ENCODE data around the gene SLC2A6. TPM values are rescaled to one million over a fixed set of nuclear protein-coding genes. Genes with fewer than 3 reads are reported as not detected.
A peak's percentile ranks its signal among the peaks of the same experiment; 100 is the strongest.

Gene SLC2A6
- polyA plus RNA-seq, 1 of the 3 experiments (the other 2 are of a cell fraction), result 5.2 TPM

DNA sequence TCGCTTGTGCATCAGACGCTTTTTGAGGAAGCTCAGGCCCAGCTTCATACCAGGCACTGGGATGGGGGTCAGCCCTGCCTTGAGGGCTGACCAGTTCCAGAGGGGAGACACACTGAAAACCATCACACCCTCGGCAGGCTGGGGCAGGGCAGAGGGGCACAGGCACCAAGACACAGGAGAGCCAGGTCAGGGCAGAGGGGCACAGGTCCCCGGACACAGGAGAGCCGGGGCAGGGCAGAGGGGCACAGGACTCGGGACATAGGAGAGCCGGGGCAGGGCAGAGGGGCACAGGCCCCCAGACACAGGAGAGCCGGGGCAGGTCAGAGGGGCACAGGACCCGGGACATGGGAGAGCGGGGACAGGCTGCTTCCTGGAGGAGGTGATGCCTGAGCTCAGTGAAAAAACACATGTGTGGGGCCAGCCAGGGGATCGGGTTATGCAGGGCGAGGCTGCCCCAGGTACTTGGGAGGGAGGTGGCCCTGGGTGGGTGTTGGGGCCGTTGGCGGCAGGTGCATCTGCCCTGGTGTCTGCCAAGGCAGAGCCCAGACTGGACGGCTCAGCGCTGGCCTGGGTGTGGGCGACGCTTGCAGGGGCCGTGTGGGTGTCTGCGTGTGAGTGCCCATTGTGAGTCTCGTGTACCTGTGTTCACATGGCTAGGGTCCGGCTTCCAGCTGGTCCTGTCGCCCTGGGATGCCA lies 15.1 kb upstream of the SLC2A6 start (continued):
- TF ChIP-seq, protein P1, sequence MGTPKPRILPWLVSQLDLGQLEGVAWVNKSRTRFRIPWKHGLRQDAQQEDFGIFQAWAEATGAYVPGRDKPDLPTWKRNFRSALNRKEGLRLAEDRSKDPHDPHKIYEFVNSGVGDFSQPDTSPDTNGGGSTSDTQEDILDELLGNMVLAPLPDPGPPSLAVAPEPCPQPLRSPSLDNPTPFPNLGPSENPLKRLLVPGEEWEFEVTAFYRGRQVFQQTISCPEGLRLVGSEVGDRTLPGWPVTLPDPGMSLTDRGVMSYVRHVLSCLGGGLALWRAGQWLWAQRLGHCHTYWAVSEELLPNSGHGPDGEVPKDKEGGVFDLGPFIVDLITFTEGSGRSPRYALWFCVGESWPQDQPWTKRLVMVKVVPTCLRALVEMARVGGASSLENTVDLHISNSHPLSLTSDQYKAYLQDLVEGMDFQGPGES (IDR thresholded peaks at IDR 0.05; ENCODE audit: low read depth, low read length), result no peak
- TF ChIP-seq POLR2AphosphoS5 (IDR thresholded peaks at IDR 0.05; ENCODE audit: low read depth, low read length), result no peak
- TF ChIP-seq, protein P2, sequence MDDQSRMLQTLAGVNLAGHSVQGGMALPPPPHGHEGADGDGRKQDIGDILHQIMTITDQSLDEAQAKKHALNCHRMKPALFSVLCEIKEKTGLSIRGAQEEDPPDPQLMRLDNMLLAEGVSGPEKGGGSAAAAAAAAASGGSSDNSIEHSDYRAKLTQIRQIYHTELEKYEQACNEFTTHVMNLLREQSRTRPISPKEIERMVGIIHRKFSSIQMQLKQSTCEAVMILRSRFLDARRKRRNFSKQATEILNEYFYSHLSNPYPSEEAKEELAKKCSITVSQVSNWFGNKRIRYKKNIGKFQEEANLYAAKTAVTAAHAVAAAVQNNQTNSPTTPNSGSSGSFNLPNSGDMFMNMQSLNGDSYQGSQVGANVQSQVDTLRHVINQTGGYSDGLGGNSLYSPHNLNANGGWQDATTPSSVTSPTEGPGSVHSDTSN (IDR thresholded peaks at IDR 0.05), result no peak
- TF ChIP-seq, protein P3, sequence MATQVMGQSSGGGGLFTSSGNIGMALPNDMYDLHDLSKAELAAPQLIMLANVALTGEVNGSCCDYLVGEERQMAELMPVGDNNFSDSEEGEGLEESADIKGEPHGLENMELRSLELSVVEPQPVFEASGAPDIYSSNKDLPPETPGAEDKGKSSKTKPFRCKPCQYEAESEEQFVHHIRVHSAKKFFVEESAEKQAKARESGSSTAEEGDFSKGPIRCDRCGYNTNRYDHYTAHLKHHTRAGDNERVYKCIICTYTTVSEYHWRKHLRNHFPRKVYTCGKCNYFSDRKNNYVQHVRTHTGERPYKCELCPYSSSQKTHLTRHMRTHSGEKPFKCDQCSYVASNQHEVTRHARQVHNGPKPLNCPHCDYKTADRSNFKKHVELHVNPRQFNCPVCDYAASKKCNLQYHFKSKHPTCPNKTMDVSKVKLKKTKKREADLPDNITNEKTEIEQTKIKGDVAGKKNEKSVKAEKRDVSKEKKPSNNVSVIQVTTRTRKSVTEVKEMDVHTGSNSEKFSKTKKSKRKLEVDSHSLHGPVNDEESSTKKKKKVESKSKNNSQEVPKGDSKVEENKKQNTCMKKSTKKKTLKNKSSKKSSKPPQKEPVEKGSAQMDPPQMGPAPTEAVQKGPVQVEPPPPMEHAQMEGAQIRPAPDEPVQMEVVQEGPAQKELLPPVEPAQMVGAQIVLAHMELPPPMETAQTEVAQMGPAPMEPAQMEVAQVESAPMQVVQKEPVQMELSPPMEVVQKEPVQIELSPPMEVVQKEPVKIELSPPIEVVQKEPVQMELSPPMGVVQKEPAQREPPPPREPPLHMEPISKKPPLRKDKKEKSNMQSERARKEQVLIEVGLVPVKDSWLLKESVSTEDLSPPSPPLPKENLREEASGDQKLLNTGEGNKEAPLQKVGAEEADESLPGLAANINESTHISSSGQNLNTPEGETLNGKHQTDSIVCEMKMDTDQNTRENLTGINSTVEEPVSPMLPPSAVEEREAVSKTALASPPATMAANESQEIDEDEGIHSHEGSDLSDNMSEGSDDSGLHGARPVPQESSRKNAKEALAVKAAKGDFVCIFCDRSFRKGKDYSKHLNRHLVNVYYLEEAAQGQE (IDR thresholded peaks at IDR 0.05; ENCODE audit: low read depth, low read length), result no peak

DNA sequence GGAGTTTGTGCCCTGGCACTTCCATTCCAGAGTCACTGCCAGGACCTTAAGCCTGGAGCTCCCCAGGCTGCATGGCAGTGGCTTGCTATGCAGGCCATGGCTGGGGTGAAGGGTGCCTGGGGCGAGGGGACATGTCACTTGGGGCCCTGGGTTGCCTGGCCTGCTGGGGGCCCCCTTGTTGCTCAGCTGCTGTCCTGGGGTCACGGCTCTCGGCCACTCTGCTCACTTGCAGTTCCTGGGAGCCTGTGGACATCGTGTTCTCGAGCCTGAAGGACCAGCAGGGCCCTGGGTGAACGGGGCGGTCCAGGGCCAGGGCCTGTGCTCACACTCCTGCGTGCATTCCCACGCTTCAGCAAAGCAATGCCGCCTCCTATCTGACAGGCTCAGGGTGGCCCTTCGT lies 14.5 kb upstream of the SLC2A6 start:
- no peaks in the 10 kb centered on the region for H3F3A ChIP-seq (replicated peaks; ENCODE audit: insufficient read depth)
- ChIA-PET POLR2A (no interaction called here), CTCF (interaction anchor here (0.9 to 1.4 kb wide), 2 partner anchors 10 to 12 kb away, joined by 3 to 4 read pairs; no protein-coding TSS in a partner anchor)
- H3K4me1 ChIP-seq (ENCODE audit: control insufficient read depth in 1 of 2, insufficient read depth in 2 of 2, low read depth in 1 of 2, low read length in 1 of 2), result peaks cover 0 to 36% of the 10 kb centered on the region in 2 experiments; a peak in 1 of 4 replicates
- H3K79me2 ChIP-seq (ENCODE audit: insufficient read depth), result no peaks in the 10 kb centered on the region
- H3K4me3 ChIP-seq (ENCODE audit: low read depth in 2 of 2, low read length in 1 of 2), result no peak overlapping the region
- WGBS (ENCODE audit: low lambda C conversion rate), result no CpG with 5 or more reads among the region's 11 CpGs
- TF ChIP-seq, protein P4, sequence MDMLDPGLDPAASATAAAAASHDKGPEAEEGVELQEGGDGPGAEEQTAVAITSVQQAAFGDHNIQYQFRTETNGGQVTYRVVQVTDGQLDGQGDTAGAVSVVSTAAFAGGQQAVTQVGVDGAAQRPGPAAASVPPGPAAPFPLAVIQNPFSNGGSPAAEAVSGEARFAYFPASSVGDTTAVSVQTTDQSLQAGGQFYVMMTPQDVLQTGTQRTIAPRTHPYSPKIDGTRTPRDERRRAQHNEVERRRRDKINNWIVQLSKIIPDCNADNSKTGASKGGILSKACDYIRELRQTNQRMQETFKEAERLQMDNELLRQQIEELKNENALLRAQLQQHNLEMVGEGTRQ (IDR thresholded peaks at IDR 0.05; ENCODE audit: borderline replicate concordance, low read depth, low read length), result no peak
- TF ChIP-seq NFIC (IDR thresholded peaks at IDR 0.05; ENCODE audit: borderline replicate concordance), result no peak
- TF ChIP-seq FOXJ3 (CRISPR knock-in tag; IDR thresholded peaks at IDR 0.05), result no peak
- TF ChIP-seq, protein P1 (IDR thresholded peaks at IDR 0.05; ENCODE audit: low read depth, low read length), result no peak
- TF ChIP-seq TEAD4 (IDR thresholded peaks at IDR 0.05; ENCODE audit: borderline replicate concordance, insufficient read depth), result no peak
- TF ChIP-seq, protein P5, sequence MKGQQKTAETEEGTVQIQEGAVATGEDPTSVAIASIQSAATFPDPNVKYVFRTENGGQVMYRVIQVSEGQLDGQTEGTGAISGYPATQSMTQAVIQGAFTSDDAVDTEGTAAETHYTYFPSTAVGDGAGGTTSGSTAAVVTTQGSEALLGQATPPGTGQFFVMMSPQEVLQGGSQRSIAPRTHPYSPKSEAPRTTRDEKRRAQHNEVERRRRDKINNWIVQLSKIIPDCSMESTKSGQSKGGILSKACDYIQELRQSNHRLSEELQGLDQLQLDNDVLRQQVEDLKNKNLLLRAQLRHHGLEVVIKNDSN (IDR thresholded peaks at IDR 0.05; ENCODE audit: borderline replicate concordance, low read depth), result no peak
- TF ChIP-seq RFX5 (IDR thresholded peaks at IDR 0.05; ENCODE audit: low read length), result no peak
- no peaks in the 10 kb centered on the region for H4K20me1 ChIP-seq (ENCODE audit: insufficient read depth)
- H3K27ac ChIP-seq (ENCODE audit: low read depth in 2 of 2, low read length in 1 of 2), result peak overlapping the region in 1 of 2 experiments; percentile 67; a peak in 1 of 4 replicates
- no peak overlapping the region for H3K4me2 ChIP-seq
- H3K9me2 ChIP-seq, result no peaks in the 10 kb centered on the region
- H2AFZ ChIP-seq (ENCODE audit: low read depth), result no peak overlapping the region
- H3K9me3 ChIP-seq, result no peaks in the 10 kb centered on the region
- no peaks in the 10 kb centered on the region for H3K36me3 ChIP-seq (replicated peaks in 1 of 2; ENCODE audit: control insufficient read depth in 1 of 2, insufficient read depth in 2 of 2, low read length in 1 of 2)
- no peak for DNase-seq
- no peak overlapping the region for H3K9ac ChIP-seq
- no peaks in the 10 kb centered on the region for H3K27me3 ChIP-seq (ENCODE audit: insufficient read depth)

All from SK-N-SH (cell line).